Measurements from ENCODE around the gene DLK2.
A peak's percentile ranks its signal among the peaks of the same experiment; 100 is the strongest.
"Not testable (repeated sequence)": the region's sequence is repeated elsewhere in the genome, so short reads cannot be mapped to it uniquely, and the experiment has no call there.

Gene DLK2

DNA sequence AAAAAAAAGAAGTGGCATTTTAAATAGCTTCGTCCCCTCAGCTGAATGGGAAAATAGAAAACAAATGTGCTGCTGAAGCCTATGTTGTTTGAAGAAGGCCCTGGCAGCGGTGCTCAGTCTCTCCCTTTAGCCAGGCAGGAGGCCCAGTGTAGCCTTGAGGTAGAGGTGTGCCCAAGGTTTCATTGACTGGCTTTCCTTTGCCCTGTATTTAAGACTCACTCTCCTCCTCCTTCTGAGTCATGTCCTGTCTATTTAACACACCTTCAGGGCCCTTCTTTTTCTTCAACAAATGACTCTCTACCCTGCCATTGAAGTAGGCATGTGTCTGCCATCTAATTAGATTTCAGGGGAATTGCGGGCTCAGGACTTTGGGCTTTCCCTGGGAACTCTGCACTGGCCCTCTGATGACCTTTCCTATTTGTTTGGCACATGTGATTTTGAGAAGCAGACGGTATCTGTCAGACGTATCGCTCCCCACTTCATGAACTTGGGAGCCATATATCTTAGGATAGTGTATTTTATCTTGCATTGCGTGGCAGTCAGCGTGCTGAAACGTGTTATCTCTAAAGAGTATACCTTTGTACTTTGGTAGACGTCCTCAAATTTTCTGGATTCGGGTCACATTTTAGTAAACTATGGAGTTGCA, 26.4 kb upstream of the DLK2 start:
- no peak for DNase-seq

DNA sequence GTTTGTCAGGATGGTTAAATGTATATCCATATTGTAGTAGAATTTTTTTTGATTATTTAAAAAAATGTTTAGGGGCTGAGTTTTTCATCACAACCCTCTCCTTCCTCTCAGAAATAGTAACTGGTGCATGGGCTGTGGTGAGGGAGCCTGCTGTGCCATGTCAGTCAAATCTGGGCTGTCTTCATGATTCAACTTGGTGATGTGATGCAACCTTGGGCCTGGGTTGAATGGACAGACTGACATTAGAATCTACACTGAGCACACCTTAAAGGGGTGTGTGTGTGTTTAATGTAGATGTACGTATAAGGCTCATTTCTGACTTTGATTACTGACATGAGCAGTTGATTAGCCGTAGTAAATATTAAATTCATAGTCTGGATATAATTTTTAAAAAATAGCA, 25.7 kb upstream of the DLK2 start:
- no peak for DNase-seq

DNA sequence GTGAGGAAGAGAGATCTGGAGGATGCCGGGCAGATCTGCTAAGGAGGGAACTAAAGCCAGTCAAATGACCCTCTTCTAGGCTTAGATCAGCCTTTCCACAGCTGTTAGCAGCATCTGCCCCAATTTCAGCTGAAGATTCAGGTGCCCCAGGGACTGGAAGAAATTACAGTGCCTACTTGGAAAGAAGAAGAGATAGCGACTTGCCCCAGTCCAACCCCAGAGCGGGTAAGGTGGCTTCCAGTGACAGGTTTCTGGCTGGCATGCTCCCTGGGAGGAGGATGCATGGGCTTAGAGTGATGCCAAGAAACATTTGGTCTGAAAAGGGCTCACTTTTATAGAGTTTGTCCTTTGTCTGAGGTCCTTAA, 22.6 kb upstream of the DLK2 start:
- DNase-seq = peak in 2 of 6 experiments; percentile 9 to 51

DNA sequence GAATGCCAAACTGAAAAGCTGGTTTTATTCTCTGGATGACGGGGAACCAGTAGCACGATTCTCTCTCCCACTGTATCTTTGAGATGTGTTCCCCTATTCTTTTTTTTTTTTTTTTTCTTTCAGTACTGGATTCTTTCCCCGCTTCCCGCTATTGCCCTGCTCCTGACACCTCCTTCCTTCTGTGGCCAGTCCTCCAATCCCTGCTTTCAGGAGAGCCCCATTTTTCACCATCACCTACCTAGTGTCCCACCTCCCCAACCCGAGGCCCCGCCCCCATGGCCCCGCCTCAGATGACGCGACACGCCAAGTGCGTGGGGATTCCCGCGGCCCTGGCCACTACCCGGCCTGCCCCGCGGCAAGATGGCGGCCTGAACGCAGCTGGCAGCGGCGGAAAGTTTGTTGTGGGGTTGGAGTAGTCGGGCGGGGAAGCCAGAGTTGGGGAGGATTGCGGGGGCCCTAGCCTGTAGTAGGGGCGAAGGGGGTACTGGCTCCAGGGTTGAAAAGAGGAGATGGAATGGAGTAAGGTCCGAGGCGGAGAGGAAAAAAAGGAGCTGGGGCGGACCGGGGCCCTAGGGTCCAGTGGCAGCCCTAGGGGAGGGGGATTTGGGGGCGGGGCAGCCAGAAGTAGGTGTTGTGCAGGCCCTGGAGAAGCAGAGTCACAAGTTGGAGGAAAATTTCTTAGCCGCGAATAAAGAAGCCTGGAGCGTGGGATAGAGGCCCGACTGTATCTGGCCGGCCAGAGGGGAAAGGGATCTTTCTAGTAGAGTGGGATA, 22.1 kb upstream of the DLK2 start, which contains the start of gene TJAP1:
TJAP1 (plus strand) TSS at position 336 of the 773 bp plus-strand sequence. CDS start 21,432 bp downstream, outside the sequence.
- peak; percentile 84 to 96 (median 94) for DNase-seq

DNA sequence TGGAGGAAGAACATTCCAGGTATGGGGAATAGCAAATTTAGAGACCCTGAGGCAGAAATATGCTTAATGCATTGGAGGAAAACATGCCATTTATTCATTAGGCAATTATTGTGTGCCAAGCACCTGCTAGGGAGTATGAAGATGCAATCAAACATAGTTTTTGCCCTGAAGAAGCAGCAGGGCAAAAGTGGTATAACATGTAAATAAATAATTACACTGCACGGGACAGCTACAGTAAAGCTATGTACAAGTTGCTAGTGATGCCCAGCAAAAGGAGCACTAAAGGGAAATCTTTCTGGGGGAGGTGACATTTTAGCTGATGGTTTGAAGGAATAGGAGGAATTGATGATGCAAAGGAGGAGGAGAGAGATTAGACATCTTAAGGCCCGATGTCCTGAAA, 21.4 kb upstream of the DLK2 start:
- DNase-seq = peak in 2 of 6 experiments; percentile 12 to 26

DNA sequence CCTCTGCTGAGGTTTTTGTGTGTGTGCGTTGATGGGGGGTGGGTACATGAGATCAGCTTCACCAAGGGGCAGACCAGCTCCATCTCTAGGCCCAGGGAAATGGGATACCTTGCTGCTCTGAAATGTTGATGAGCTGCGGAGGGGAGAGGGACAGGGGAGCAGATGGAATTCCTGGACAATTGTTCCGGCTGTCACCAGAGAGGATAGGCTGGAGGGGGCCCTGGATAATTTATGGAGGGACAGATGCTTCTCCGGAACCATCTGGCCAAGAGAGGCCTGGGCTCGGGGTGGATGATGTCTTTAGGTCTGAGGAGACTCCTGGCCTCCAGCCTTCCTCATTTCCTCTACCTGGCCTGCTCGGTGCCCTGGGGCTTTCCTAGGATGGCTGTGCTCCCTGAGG, 20.2 kb upstream of the DLK2 start:
- no peak for DNase-seq

DNA sequence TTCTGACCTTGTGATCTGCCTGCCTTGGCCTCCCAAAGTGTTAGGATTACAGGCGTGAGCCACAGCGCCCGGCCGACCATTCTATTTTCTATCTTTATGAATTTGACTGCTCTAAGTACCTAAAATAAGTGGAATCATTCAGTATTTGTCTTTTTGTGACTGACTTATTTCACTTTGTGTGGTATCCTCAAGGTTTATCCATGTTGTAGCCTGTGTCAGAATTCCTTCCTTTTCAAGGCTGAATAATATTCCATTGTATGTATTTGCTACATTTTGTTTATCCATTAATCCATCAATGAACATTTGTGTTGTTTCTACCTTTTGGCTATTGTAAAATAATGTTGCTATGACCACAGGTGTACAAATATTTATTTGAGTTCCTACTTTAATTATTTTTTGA, 17.2 kb upstream of the DLK2 start:
- no peak for DNase-seq

DNA sequence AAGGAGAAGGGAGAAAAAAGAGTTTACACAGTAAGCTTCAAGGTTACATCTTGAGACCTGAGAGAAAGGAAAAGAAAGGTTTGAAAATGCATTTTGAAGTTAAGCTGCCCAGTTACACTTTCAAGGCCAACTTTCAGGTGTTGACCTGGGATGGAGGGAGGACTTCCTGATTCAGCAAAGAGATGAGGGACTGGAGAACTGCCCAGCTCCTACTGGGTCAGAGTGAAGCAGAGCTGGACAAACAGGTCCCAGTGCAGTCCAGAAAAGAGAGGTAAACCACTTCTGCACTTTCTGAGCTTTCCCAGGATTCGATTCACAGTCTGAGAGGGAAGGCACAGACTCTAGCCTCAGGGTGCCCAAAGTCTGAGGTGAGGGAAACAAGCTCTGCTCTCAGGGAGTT, 16.1 kb upstream of the DLK2 start:
- no peak for DNase-seq

DNA sequence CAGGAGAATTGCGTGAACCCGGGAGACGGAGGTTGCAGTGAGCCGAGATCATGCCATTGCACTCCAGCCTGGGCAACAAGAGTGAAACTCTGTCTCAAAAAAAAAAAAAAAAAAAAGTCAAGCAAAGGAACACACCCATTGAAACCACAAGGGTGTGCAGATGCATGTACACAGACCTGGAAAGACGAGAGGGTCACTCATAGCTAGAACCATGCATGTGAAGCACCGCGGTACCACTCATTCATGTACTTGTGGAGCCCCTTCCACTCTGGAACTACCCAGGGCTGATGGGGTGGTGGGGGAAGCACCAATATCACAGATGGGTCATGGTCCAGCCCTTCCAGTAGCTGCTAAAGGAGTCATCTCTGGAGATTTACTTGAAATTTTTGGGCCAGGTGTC, 14.6 kb upstream of the DLK2 start:
- DNase-seq = no peak

DNA sequence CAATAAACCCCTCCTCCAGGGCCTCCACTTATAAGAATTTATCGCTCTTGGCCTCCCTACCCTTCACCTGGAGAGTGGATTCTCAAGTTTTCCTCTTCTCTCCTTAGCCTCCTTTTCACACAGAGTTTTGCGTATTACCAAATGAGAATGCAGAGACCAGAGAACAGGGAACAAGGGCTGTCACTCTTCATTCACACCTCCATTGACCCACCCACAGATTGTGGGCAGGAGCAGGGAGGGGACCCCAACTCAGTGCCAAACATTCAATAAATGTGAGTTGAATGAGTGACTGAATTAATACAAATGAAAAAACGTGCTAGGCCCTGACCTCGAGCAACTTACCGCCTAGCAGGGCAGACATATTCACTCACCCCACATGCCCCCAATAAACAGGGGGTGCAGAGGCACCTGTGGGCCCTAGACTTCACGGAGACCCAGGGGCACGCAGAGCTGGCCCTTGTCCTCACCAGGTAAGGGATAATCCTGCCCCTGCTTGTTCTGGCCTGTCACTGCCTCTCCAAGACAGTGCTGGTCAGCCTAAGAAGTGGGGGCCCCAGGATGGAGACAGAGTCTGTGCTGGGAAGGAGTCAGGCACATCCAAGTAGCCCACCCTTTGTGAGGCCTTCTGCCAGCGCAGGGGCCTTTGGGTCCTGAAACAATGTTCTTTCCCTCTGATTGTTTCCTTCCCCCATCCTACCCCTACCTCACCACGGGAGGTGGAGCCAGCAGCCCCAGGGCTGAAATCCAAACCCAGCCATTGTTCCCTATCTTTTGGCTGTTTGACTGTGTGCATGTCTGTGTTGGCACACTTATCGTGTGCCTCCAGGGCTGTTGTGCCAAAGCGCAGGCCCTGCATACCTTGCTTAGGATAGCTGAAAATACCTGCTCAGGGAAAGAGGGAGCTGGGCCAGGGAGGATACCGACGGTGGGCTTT, 13.7 kb upstream of the DLK2 start:
- DNase-seq = no peak

DNA sequence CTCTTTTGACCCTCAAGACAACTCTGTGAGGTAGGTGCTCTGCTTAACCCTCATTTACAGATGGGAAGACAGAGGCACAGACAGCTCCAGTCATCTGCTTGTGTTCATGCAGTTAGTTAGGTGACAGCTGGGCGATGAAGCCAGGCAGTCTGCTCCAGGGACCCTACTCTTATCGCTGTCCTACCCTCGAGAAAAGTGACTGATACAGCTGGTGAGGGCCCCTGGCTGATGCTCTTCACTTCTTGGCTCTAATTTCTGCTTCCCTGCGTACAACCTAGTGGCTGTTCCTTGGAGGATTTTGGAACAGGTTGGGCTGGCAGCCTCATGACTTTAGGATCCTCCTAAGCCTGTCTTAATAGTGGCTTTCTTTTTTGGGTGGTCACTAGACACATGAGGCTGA, 12.9 kb upstream of the DLK2 start:
- DNase-seq = no peak

DNA sequence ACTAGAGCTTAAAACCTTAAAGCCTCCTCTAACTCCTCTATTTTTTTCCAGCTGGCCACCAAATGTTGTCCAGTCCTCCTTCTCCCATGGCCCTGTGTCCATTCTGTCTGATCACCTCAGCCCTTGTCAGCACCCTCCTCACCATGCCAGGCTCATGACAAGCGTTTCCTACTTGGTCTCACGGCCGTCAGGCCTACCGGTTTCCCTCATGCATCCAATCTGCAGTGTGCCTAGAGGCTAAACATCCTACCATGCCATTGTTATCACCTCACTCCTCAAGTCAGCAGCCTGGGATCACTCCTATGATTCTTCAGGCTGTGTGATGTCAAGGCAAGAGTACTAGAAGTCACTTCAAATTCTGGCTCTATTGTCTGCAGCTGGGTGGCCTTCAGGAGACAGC, 12.4 kb upstream of the DLK2 start:
- no peak for DNase-seq

DNA sequence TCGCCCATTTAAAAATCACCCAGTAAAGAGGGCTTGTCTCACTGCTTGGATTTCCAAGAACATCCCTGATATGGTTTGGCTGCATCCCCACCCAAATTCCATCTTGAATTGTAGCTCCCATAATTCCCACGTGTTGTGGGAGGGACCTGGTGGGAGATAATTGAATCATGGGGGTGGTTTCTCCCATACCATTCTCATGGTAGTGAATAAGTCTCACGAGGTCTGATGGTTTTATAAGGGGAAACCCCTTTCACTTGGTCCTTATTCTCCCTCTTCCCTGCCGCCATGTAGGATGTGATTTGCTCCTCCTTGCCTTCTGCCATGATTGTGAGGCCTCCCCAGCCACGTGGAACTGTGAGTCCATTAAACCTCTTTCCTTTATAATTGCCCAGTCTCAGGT, 11.9 kb upstream of the DLK2 start:
- not testable (repeated sequence) for DNase-seq

DNA sequence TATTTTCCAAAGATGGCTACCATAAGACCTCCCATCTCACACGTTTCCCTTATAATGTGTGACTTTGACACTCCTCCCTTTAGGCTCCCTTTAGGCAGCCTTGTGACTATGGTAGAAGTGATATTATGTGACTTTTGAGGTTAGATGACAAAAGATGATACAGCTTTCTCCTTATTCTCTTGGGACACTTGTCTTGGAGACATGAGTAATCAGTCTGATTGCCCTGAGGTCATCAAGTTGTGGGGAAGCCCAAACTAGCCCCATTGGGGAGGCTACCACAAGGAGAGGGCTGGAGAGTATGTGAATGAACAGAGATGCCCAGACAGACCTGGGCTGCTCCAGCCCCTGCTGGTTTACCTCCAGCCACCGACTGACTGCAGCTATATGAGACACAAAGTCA, 10.6 kb upstream of the DLK2 start:
- DNase-seq = no peak

DNA sequence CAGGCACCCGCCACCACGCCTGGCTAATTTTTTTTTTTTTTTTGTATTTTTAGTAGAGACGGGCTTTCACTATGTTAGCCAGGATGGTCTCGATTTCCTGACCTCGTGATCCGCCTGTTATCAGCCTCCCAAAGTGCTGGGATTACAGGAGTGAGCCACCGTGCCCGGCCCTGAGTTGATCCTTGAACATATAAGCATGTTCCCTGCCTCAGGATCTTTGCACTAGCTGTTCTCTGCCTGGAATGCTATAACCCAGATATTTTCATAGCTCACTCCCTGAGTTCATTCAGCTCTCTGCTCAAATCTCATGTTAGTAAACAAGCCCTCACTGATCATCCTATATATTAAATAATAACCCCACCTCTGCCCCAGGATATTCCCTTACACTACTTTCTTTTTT, 9.0 kb upstream of the DLK2 start:
- DNase-seq = no peak

DNA sequence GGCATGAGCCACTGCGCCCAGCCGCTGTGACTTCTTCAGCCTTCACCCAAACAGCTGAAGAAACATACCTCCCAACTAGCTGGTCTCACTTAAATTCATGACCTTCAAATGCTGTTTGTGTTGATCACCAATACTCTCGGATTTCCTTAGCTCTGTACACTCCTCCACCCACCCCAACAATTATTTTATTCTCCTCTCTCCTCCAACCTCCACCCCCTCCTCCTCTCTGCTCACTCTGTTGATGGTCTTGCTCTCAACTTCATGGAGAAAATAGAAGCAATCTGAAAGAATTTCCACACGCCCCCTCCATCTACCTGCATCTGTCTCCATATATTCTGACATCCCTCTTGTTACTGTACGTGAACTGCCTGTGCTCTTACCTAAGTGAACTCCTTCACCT, 6.6 kb upstream of the DLK2 start:
- DNase-seq = no peak

DNA sequence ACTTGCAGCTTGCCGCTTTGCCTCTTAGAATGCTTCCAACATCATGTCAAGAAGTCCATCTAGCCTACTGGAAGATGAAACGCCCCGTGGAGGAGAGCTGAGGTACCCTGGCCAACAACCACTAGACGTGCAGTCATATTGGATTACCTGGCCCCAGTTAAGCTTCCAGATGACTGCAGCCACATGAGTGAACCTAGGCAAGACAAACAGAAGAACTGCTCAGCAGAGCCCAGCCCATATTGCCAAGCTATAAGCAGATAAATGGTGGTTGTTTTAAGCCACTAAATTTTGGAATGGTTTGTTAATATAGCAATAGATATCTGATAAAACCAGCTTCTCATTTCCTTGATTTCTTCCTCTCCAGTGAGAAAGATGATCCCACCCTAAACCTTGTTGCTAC, 4.7 kb upstream of the DLK2 start:
- DNase-seq = no peak

DNA sequence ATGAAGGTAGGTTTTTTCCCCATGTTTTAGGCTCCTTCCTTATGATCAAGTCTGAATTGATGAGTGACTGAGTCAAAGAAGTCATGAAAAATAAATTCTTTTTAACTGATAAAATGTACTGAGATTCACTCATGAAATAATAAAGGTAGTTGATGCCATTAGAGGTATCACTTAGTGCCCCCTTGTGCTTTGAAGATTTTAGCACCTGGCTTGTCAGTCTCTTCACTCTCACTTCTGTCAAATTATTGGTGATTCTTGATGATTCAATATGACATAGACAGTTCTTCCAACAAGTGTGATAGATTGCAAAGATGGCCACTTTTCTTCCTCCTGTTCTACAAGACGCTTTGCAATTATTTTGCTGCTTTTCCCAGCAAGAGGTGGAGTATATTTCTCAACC, 4.2 kb upstream of the DLK2 start:
- no peak for DNase-seq

DNA sequence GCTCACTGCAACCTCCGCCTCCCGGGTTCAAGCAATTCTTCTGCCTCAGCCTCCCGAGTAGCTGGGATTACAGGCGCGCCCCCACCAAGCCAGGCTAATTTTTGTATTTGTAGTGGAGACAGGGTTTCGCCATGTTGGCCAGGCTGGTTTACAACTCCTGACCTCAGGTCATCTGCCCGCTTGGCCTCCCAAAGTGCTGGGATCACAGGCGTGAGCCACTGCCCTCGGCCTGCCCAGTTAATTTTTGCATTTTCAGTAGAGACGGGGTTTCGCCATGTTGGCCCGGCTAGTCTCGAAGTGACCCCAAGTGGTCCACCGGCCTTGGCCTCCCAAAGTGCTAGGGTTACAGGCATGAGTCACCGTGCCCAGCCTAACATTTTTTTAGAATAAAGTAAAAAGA, 2.8 kb upstream of the DLK2 start:
- not testable (repeated sequence) for DNase-seq

DNA sequence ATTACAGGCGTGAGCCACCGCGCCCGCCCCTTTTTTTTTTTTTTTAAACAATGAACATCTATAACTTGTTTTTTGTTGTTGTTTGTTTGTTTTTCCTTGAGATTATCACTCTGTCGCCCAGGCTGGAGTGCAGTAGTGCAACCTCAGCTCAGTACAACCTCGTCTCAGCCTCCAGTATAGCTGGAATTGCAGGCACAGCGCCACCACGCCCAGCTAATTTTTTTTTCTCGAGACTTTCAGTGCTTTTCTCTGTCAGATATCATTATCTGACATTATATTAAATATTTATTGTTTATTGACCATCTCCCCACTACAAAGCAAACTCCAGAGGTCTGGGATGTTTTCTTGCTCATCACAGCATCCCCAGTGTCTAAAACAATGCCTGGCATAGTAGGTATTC, 2.3 kb upstream of the DLK2 start:
- no peak for DNase-seq

DNA sequence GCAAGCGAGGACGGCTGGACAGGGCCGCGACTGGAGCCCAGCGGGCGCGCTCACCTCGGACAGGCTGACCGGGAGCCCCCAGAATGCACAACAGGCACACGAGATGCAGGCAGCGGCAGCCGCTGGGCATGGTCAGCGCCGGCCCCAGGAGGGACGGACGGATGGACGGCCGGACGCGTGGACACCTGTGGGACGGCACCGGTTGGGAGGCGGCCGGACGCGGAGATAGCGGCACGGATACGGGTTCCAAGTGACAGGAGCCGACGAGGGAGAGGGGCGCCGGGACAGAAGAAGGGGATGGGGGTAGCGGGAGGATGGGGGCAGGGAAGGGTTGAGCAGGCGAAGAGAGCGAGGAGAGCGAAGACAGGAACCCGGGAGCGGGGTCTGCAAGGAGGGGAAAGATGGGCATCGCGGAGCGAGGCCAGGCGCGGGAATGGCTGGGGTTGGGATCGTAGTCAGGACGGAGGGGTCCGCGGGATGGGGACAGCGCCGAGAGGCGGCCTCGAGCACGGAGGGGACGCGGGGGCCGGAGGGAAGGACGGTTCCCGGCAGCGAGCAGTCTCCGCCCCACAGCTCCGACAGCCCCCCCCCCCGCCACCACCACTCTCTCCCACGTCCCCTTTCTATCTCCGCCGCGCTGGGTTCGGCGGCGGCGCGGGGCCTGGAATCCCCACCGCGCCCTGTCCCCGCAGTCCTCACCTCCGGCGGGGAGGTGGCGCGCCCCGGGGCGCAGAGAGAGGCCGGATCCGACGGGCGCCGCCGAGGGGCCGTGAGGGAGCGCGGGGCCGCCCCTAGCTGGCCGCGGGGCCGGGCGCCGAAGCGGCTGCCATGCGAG, 435 bp downstream of the DLK2 start:
- DNase-seq = peak in 5 of 6 experiments; percentile 40 to 58 (median 47)

DNA sequence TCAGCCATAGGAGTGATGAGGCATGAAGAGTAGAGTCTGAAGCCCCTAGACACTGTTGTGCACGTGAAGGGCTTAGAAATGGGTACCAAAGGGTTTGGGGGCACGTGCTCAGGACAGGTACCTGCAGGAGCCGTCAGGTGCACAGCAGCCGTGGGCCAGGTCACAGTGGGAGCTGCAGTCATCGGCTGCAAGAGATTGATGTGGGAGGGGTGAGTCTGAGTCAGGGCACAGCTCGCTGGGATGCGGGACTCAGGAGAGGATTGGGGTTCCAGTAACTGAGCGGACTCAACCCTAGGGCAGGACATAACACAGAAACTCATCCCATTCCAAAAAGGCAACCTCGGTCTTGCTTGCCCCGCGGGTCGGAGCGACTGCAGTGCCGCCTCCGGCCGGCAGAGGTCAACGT, 1.1 kb downstream of the DLK2 start:
- peak in 5 of 6 experiments; percentile 23 to 53 (median 46) for DNase-seq

DNA sequence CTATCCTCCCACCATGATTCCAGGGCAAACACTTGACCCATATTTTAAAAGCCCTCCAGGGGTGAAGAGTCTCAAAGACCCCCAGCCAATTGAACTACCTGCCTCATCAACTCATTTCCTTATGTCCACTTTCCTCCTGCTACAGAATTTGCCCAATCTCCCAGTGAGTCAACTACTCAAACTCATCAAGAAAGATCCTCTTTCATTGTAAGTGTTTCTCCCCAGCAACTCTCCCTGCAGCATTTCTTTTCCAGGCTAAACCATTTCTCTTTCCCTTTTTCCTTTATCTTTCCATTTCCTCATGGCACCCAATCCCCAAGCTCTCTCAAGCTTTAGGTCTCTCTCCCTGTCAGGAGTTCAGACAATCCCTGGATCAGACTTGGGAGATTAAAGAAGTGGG, 1.5 kb downstream of the DLK2 start:
- DNase-seq = no peak

Measured in stimulated activated naive CD4-positive, alpha-beta T cell (primary cell).